Endothelial cell of umbilical vein (primary cell): ENCODE data around the gene CRELD2. TPM values are rescaled to one million over a fixed set of nuclear protein-coding genes. Genes with fewer than 3 reads are reported as not detected.

ENCODE experiments used
- BruUV-seq: library from RNA; stranded (reverse); fragments of 400-500 nt; replicated peaks from 2 replicates; lab custom pipeline; 2021; lab: Mats Ljungman, UMichigan
- CTCF ChIA-PET: fragments of 300-600, 350-600 bp; sonication (Branson Sonifier 250); formaldehyde crosslinking; loops from one replicate; lab custom pipeline; 2021; ENCODE audit warnings: antibody characterized with exemption, inconsistent platforms; lab: Charles Lee
- POLR2A ChIA-PET: fragments of 300-600, 350-600 bp; sonication (Branson Sonifier 250); formaldehyde crosslinking; loops from one replicate; lab custom pipeline; 2021; ENCODE audit warnings: antibody characterized with exemption, inconsistent platforms; lab: Charles Lee
- DNase-seq: peaks from one replicate; pipeline ENCODE4 v3.0.0-alpha.2; 2011; ENCODE audit warnings: low read depth, low spot score
- FAIRE-seq: peaks from 2 replicates; lab custom pipeline; 2011; peaks lifted over from hg19 to GRCh38; lab: Jason Lieb, UNC
- H2AFZ ChIP-seq: 2 replicates; pipeline ENCODE4 v1.6.0; 2012; ENCODE audit warnings: low read depth, low read length, control low read depth, inconsistent platforms
- H3K27ac ChIP-seq: 2 replicates; pipeline ENCODE4 v1.5.1; 2011; ENCODE audit warnings: low read depth, mild to moderate bottlenecking, control low read depth, low read length, moderate library complexity; ENCODE audit not compliant: insufficient read depth
- H3K27me3 ChIP-seq, 2 experiments: 2 replicates each; pipeline versions ENCODE4 v1.6.0 to v1.6.1; 2011; ENCODE audit warnings: low read length in 2 of 2, mixed read lengths in 1 of 2; ENCODE audit not compliant: control insufficient read depth in 2 of 2, insufficient read depth in 2 of 2
- H3K36me3 ChIP-seq, 2 experiments: 2 replicates in 1 of 2; 3 replicates in 1 of 2; pipeline ENCODE4 v1.5.1; 2011; ENCODE audit warnings: low read length in 2 of 2, mild to moderate bottlenecking in 1 of 2, moderate library complexity in 1 of 2; ENCODE audit not compliant: control insufficient read depth in 2 of 2, insufficient read depth in 2 of 2; ENCODE audit errors: extremely low read depth in 1 of 2
- H3K4me1 ChIP-seq: 3 replicates; pipeline ENCODE4 v1.5.1; 2011; ENCODE audit warnings: mild to moderate bottlenecking, low read length; ENCODE audit not compliant: control insufficient read depth, insufficient read depth; ENCODE audit errors: extremely low read depth
- H3K4me2 ChIP-seq: 2 replicates; pipeline ENCODE4 v1.6.1; 2011; ENCODE audit warnings: low read length, control low read depth, mixed read lengths; ENCODE audit not compliant: insufficient read depth
- H3K4me3 ChIP-seq, 3 experiments: fragments of 200-600 bp in 1 of 3; sonication (generic), shearing (Covaris generic) in 1 of 3; replicated peaks in 1 of 3; 2 replicates each; pipeline ENCODE4 v1.5.1; 2011 to 2016; ENCODE audit warnings: control low read depth in 3 of 3, low read length in 3 of 3, mild to moderate bottlenecking in 2 of 3, inconsistent platforms in 1 of 3, low read depth in 1 of 3, moderate library complexity in 1 of 3; ENCODE audit not compliant: insufficient read depth in 1 of 3
- H3K79me2 ChIP-seq: 2 replicates; pipeline ENCODE4 v1.6.0; 2012; ENCODE audit warnings: low read length, inconsistent platforms; ENCODE audit not compliant: control insufficient read depth, insufficient read depth
- H3K9ac ChIP-seq: replicated peaks from 2 replicates; pipeline ENCODE3; 2011; ENCODE audit warnings: low read length, control low read depth; ENCODE audit not compliant: insufficient read depth; ENCODE audit errors: extremely low read depth
- H3K9me1 ChIP-seq: replicated peaks from 3 replicates; pipeline ENCODE4 v1.6.0; 2011; ENCODE audit warnings: mild to moderate bottlenecking, low read length; ENCODE audit not compliant: control insufficient read depth, insufficient read depth; ENCODE audit errors: extremely low read depth
- H3K9me3 ChIP-seq: replicated peaks from 2 replicates; pipeline ENCODE4 v1.5.1; 2012; ENCODE audit warnings: low read length, inconsistent platforms; ENCODE audit not compliant: control insufficient read depth, insufficient read depth
- H4K20me1 ChIP-seq: replicated peaks from 2 replicates; pipeline ENCODE3; 2011; ENCODE audit warnings: mild to moderate bottlenecking, low read length; ENCODE audit not compliant: control insufficient read depth, insufficient read depth; ENCODE audit errors: extremely low read depth
- CTCF ChIP-seq, 2 donors: IDR thresholded peaks; 1 replicate in 1 of 2; 2 replicates in 1 of 2; pipeline ENCODE4 v1.5.1; 2011; ENCODE audit warnings: low read length in 2 of 2, mild to moderate bottlenecking in 2 of 2, moderate library complexity in 2 of 2, control low read depth in 1 of 2, inconsistent platforms in 1 of 2, low read depth in 1 of 2; ENCODE audit not compliant: insufficient read depth in 1 of 2; ENCODE audit errors: extremely low read depth in 1 of 2
- EZH2 ChIP-seq: IDR thresholded peaks from 2 replicates; pipeline ENCODE4 v1.6.1; 2012; ENCODE audit warnings: borderline replicate concordance, low read depth, mild to moderate bottlenecking, moderate library complexity, low read length, inconsistent platforms; ENCODE audit not compliant: severe bottlenecking
- FOS ChIP-seq: IDR thresholded peaks from 2 replicates; pipeline ENCODE4 v1.6.1; 2011; ENCODE audit warnings: mild to moderate bottlenecking, low read length, moderate library complexity, borderline replicate concordance; ENCODE audit not compliant: insufficient read depth
- GATA2 ChIP-seq: IDR thresholded peaks from 2 replicates; pipeline ENCODE4 v1.7.0; 2011; ENCODE audit warnings: low read depth, mild to moderate bottlenecking, moderate library complexity, mixed read lengths, low read length; ENCODE audit not compliant: insufficient read length, insufficient read depth
- JUN ChIP-seq: IDR thresholded peaks from 2 replicates; pipeline ENCODE4 v1.6.1; 2011; ENCODE audit warnings: borderline replicate concordance, low read depth; ENCODE audit not compliant: insufficient read length, insufficient read depth
- MAX ChIP-seq: IDR thresholded peaks from 2 replicates; pipeline ENCODE4 v1.6.1; 2011; ENCODE audit not compliant: insufficient read depth, insufficient read length
- MYC ChIP-seq: IDR thresholded peaks from one replicate; pipeline ENCODE4 v1.6.1; 2011; ENCODE audit warnings: mild to moderate bottlenecking, low read depth, low read length
- POLR2A ChIP-seq: IDR thresholded peaks from 2 replicates; pipeline ENCODE4 v1.6.1; 2012; ENCODE audit warnings: low read depth, mild to moderate bottlenecking, control low read depth, low read length
- POLR2AphosphoS5 ChIP-seq: IDR thresholded peaks from 2 replicates; pipeline ENCODE4 v1.6.1; 2012; ENCODE audit warnings: low read depth, mild to moderate bottlenecking, control low read depth, low read length, moderate library complexity; ENCODE audit not compliant: insufficient read depth
- dilution Hi-C: fragments of 300-500 bp; cut with MboI; formaldehyde crosslinking; loops from one replicate; pipeline ENCODE4 v1.15.0; 2019; ENCODE audit warnings: low sequenced_read_pairs; ENCODE audit not compliant: extremely low pct_ligation_motif_present
- intact Hi-C: fragments of 100-400 bp; cut with micrococcal nuclease; formaldehyde crosslinking; loops from one replicate; pipeline ENCODE4 v1.10.0; 2022
- polyA plus RNA-seq, 4 experiments: library from polyadenylated mRNA; depleted of rRNA in 3 of 4; stranded (reverse) in 3 of 4; unstranded in 1 of 4; fragments of >200 nt; gene quantifications; 2 replicates each; pipeline versions ENCODE4 v1.2.1 to v1.2.3, GENCODE V29; 2011 to 2012; ENCODE audit warnings: missing spikeins in 1 of 4
- total RNA-seq: library from RNA; stranded (reverse); gene quantifications from 2 replicates; pipeline ENCODE4 v1.2.3, GENCODE V29; 2021

Gene CRELD2
- total and polyA plus RNA-seq, 2 donors (not counting 3 experiments of a cell fraction or from before 2014, with no cell fraction given): 71.0 to 86.3 TPM

- Histone ChIP-seq H3K4me1 (peaks cover 12% of the 10 kb centered on the region), H3K36me3 (peaks cover 5 to 9% of the 10 kb centered on the region in 2 experiments), H2AFZ (no peak overlapping the region), H3K9me3 (no peaks in the 10 kb centered on the region), H3K27me3 (no peaks in the 10 kb centered on the region), H4K20me1 (no peaks in the 10 kb centered on the region), H3K4me2 (no peak overlapping the region), H3K4me3 (no peak overlapping the region), H3K9me1 (no peaks in the 10 kb centered on the region), H3K9ac (no peak overlapping the region), H3K27ac (no peak overlapping the region), H3K79me2 (peaks cover 21% of the 10 kb centered on the region)
- BruUV-seq: no TSS peak
- intact Hi-C loops: no loop called here
- dilution Hi-C loops: no loop called here
- ChIA-PET CTCF (no interaction called here), POLR2A (no interaction called here)
- FAIRE-seq (no peak), DNase-seq (no peak)
- no peak for TF ChIP-seq POLR2A
- TF ChIP-seq EZH2: no peak
- no peak for TF ChIP-seq POLR2AphosphoS5
- TF ChIP-seq MAX: no peak
- no peak for TF ChIP-seq JUN
- TF ChIP-seq FOS: no peak
- TF ChIP-seq CTCF (IDR thresholded peaks at IDR 0.05; ENCODE audit: extremely low read depth in 1 of 2, insufficient read depth in 1 of 2, low read depth in 1 of 2, low read length in 2 of 2): no peak
- TF ChIP-seq MYC: no peak
- TF ChIP-seq GATA2: no peak
Observed at GRCh38 chr22:49957826-49958365, 39.5 kb downstream of the CRELD2 start.
